Measurements from ENCODE around the gene ANKRD23. TPM values are rescaled to one million over a fixed set of nuclear protein-coding genes. Genes with fewer than 3 reads are reported as not detected.

Gene ANKRD23
- total and polyA plus RNA-seq, 2 experiments from 2014 or later = 1.8 to 4.4 TPM

DNA sequence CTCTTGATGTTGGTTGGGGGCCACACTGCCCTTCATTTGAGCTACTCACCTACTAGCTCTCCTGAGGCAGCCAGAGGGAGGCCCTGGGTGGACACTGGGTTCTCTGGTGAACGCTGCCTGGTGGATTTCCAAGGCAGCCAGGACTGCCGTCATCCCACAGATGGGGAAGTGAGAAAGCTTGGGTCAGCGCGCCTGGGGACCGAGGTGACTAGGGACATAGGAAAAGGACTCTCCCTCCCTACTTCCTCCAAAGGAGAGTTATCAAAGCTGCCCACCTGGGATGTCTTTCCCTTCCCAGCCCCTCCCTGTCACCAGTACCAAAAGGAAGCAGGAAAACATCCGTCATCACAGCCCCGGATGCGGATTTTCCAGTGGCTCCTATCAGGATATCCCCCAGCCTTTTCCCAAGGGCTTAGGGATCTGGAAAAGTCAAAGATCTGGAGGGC lies 29.9 kb upstream of the ANKRD23 start:
- Histone ChIP-seq H4K20me1 (ENCODE audit: insufficient read depth, poor library complexity, severe bottlenecking) (no peaks in the 10 kb centered on the region), H3K9me2 (replicated peaks; ENCODE audit: insufficient read depth) (no peaks in the 10 kb centered on the region), H3K27ac (peak overlapping the region; percentile 31), H3K4me3 (no peak overlapping the region), H3K79me2 (peaks cover 10% of the 10 kb centered on the region), H3K4me1 (ENCODE audit: insufficient read depth) (peaks cover 33% of the 10 kb centered on the region), H3K4me2 (no peak overlapping the region), H3K36me3 (replicated peaks; ENCODE audit: insufficient read depth, low read depth) (no peaks in the 10 kb centered on the region), H2AFZ (no peak overlapping the region), H3K27me3 (no peaks in the 10 kb centered on the region), H3K9me3 (ENCODE audit: low read depth) (no peaks in the 10 kb centered on the region)
- no peak for DNase-seq (ENCODE audit: low spot score)
- TF ChIP-seq EZH2phosphoT487 (IDR thresholded peaks at IDR 0.05; ENCODE audit: low read depth, severe bottlenecking, unreplicated experiment) = no peak
- TF ChIP-seq, protein P1, sequence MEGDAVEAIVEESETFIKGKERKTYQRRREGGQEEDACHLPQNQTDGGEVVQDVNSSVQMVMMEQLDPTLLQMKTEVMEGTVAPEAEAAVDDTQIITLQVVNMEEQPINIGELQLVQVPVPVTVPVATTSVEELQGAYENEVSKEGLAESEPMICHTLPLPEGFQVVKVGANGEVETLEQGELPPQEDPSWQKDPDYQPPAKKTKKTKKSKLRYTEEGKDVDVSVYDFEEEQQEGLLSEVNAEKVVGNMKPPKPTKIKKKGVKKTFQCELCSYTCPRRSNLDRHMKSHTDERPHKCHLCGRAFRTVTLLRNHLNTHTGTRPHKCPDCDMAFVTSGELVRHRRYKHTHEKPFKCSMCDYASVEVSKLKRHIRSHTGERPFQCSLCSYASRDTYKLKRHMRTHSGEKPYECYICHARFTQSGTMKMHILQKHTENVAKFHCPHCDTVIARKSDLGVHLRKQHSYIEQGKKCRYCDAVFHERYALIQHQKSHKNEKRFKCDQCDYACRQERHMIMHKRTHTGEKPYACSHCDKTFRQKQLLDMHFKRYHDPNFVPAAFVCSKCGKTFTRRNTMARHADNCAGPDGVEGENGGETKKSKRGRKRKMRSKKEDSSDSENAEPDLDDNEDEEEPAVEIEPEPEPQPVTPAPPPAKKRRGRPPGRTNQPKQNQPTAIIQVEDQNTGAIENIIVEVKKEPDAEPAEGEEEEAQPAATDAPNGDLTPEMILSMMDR (IDR thresholded peaks at IDR 0.05; ENCODE audit: poor library complexity) = no peak
- no peak for TF ChIP-seq EZH2 (IDR thresholded peaks at IDR 0.05; ENCODE audit: borderline replicate concordance)
- 69% methylated on average over 8 of the region's 8 CpGs for WGBS (ENCODE audit: low lambda C conversion rate, missing lambda C conversion rate)

DNA sequence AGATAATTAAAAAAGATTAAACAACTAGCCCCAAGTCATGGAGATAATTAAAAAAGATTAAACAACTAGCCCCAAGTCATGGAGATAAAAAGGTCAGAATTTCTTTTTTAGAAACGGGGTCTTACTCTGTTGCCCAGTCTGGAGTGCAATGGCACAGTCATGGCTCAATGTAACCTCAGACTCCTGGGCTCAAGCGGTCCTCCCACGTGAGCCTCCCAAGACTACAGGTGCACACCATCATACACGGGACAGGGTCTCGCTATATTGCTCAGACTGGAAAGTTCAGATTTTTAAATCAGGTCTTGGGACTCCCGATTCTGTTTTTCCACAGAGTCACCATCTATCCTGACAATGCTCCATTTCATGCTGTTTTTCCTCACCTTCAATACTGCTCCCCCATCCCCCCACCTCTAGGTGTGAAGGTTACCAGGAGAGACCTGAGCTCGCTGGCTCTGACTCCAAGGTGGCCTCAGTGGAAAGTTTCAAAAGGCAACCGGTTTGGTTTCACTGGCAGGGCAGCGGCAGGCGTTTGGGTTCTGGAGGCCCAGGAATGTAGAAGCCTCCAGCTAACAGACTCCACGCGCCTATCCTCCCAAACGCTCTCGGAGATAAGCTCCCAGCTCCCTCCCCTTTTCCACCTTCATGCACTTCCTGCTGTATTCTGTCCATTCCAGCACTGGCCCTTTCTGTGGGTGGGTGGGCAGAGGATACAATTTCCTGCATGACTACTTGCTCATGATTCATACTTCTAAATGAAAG lies 28.9 kb upstream of the ANKRD23 start:
- H3K9me3 ChIP-seq (ENCODE audit: low read depth) = no peaks in the 10 kb centered on the region
- H3K9me2 ChIP-seq (replicated peaks; ENCODE audit: insufficient read depth) = no peaks in the 10 kb centered on the region
- H3K4me1 ChIP-seq (ENCODE audit: insufficient read depth) = peaks cover 34% of the 10 kb centered on the region
- peaks cover 5% of the 10 kb centered on the region for H4K20me1 ChIP-seq (ENCODE audit: insufficient read depth, poor library complexity, severe bottlenecking)
- DNase-seq (ENCODE audit: low spot score) = no peak
- peak overlapping the region; percentile 35 for H3K27ac ChIP-seq
- H3K36me3 ChIP-seq (replicated peaks; ENCODE audit: insufficient read depth, low read depth) = no peaks in the 10 kb centered on the region
- no peak overlapping the region for H3K4me3 ChIP-seq
- H3K4me2 ChIP-seq = peak overlapping the region; percentile 37
- 46% methylated on average over 14 of the region's 14 CpGs for WGBS (ENCODE audit: low lambda C conversion rate, missing lambda C conversion rate)
- TF ChIP-seq EZH2phosphoT487 (IDR thresholded peaks at IDR 0.05; ENCODE audit: low read depth, severe bottlenecking, unreplicated experiment) (no peak), EZH2 (IDR thresholded peaks at IDR 0.05; ENCODE audit: borderline replicate concordance) (no peak)
- TF ChIP-seq, protein P1 (IDR thresholded peaks at IDR 0.05; ENCODE audit: poor library complexity) = no peak
- H3K79me2 ChIP-seq = peaks cover 19% of the 10 kb centered on the region
- no peak overlapping the region for H2AFZ ChIP-seq
- H3K27me3 ChIP-seq = no peaks in the 10 kb centered on the region

DNA sequence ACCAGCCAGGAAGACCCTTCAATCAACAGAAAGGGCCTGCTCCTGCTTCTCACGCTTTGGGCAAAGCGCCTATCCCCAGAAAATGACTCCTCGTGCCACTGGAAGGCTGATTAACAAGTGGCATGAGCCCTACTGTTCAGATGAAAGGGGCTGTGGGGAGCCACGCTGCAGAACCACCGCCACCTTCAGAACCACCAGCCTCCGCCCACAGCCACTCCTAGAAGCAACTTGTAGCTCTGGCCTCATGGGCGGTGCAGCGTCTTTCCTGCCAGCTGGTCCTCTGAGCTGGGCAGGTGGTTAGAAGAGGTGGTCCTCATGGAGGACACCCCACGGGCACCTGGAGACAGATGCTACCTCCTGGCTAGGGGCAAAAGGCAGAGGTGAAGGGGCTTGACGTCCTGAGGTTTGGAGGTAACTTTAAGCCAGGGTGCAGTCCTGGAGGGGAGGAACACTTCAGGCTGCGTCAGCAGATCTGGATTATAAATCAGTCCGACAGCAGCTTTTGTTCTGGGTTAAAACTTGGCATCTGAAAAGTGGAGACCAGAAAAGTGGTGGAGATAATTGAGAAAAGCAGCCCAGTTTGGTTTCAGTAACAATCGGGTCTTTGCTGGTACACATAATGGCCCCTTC lies 26.9 kb upstream of the ANKRD23 start:
- Histone ChIP-seq H2AFZ (peak overlapping the region; percentile 91), H3K9me2 (replicated peaks; ENCODE audit: insufficient read depth) (no peaks in the 10 kb centered on the region), H3K79me2 (peaks cover 40% of the 10 kb centered on the region), H3K27me3 (no peaks in the 10 kb centered on the region), H3K4me3 (peak overlapping the region; percentile 100), H3K36me3 (replicated peaks; ENCODE audit: insufficient read depth, low read depth) (no peaks in the 10 kb centered on the region), H3K4me2 (peak overlapping the region; percentile 99), H4K20me1 (ENCODE audit: insufficient read depth, poor library complexity, severe bottlenecking) (peaks cover 26% of the 10 kb centered on the region), H3K9me3 (ENCODE audit: low read depth) (no peaks in the 10 kb centered on the region), H3K4me1 (ENCODE audit: insufficient read depth) (peaks cover 51% of the 10 kb centered on the region), H3K27ac (peak overlapping the region; percentile 100)
- TF ChIP-seq EZH2 (IDR thresholded peaks at IDR 0.05; ENCODE audit: borderline replicate concordance) (no peak), EZH2phosphoT487 (IDR thresholded peaks at IDR 0.05; ENCODE audit: low read depth, severe bottlenecking, unreplicated experiment) (no peak)
- TF ChIP-seq, protein P1 (IDR thresholded peaks at IDR 0.05; ENCODE audit: poor library complexity) = no peak
- WGBS (ENCODE audit: low lambda C conversion rate, missing lambda C conversion rate) = 35% methylated on average over 13 of the region's 13 CpGs
- DNase-seq (ENCODE audit: low spot score) = peak; percentile 58

All from hepatocyte (in vitro differentiated cells).